Measurements from ENCODE around the gene UNC93B1. TPM values are rescaled to one million over a fixed set of nuclear protein-coding genes. Genes with fewer than 3 reads are reported as not detected.
"Not testable (repeated sequence)": the region's sequence is repeated elsewhere in the genome, so short reads cannot be mapped to it uniquely, and the experiment has no call there.

The UNC93B1 gene
- polyA plus RNA-seq, 1 donor: 9.0 TPM

DNA sequence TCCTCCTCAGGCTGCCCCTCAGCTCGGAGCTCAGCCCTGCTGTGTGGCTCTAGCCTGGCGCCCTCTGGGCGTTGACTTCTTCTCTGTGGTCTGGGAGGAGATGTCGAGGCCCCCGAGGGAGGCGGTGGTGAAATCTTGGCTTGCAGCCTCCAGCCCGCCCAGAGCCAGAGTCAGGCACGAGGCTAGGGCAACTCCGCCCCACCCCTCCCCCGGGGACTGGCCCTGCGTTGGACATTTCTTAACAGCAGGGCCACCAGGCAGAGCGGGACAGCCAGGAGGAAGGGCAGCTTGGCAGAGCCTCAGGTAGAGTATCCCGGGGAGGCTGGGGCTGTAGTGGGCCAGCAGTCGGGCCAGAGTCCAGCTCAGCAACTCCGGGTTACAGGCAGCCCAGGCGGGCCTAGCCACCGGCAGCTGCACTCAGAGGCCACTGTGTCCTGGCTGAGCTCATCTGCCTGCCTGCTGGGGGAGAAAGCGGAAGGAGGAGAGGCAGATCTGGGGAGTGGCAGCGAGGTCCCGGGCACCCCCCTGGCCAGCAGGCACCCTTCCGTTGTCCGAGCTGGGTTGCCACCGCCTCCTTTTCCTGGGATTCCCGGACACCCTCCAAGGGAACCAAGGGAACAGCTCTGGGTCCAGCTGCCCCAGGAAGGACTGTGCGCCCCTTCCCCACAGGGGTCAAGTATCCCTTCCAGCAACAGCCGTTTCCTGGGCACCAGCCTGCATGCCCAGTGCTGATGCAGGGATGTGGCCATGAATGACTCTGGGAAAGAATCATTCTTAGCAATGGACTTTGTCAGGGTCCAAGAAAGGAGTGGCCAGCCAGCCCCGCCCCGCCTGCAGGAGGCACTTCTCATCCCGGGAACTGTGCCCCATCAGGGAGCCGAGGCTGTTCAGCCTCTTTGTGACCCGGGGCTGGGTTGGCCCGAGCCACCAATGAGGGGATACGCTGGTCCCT, 6.5 kb upstream of the UNC93B1 start, which contains the start of gene ALDH3B1:
ALDH3B1 (plus strand) TSS at position 238 of the 952 bp plus-strand sequence. CDS start 4,971 bp downstream, outside the sequence.
- DNase-seq: no peak

DNA sequence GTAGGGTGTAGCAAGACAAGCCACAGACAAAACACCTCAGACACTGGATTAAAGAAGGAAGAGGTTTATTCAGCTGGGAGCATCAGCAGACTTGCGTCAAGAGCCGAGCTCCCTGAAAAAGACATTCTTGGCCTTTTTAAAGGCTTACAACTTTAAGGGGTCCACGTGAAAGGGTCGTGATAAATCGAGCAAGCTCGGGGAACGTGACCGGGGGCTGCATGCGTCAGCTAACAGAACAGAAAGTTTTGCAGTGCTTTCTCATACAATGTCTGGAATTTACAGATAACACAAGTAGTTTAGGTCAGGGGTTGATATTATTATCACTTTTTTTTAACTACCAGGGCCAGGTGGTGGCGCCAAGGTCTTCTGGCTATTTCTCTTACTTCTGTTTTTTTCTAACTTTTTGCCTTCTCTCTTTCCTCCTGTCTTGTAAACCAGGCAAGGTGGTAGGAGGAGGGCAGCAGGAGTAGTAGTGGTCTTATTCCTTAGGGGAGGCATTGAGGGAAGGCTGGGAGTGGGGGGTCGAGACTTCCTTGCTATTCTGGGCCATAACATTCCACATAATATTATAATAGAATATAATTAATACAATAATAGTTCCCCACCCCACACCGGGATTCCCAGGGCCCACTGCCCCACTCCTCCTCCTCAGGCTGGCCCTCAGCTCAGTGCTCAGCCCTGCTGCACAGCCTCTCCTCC, 5.6 kb upstream of the UNC93B1 start:
- DNase-seq: no peak

DNA sequence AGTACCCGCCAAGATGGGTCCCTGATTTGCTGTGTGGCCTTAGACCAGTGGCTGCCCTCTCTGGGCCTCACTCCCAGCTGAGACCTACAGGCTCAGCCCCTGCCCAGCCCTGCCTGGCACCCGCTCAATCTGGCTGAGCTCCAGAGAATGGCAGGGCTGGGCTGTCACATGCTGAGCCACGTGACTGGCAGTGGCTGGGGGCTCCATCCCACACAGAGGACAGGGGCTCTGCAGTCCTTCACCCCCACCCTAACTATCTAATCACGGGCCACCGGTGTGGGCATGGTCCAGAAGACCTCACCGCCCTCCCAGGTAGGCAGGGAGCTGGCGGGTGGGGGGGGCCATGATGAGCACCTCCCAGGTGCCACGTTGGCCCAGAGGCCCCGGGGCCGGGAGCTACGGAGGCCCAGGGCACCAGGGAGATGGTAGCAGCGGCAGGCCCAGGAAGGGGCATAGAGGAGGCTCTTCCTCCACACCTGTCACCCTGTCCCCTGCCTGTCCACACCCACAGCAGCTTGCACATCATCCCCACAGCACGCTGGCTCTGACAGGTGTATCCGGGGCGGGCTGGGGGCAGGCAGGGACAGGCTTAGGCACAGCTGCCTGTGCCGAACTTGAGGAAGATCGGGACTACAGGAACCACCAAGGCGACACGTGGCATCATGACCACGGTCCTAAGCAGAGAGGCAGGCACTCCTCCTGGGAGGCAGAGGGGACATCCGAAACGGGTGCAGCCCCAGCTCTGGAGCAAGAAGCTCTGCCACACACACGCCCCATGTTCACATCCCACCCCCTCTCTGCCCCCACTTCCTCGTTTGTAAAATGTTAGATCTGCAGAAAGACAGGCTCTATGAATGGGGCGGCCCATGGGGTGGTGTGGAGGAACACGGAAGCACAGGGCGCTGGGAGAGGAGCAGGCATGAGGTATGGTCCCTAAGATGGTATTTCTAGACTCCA, 4.8 kb upstream of the UNC93B1 start:
- DNase-seq: no peak

DNA sequence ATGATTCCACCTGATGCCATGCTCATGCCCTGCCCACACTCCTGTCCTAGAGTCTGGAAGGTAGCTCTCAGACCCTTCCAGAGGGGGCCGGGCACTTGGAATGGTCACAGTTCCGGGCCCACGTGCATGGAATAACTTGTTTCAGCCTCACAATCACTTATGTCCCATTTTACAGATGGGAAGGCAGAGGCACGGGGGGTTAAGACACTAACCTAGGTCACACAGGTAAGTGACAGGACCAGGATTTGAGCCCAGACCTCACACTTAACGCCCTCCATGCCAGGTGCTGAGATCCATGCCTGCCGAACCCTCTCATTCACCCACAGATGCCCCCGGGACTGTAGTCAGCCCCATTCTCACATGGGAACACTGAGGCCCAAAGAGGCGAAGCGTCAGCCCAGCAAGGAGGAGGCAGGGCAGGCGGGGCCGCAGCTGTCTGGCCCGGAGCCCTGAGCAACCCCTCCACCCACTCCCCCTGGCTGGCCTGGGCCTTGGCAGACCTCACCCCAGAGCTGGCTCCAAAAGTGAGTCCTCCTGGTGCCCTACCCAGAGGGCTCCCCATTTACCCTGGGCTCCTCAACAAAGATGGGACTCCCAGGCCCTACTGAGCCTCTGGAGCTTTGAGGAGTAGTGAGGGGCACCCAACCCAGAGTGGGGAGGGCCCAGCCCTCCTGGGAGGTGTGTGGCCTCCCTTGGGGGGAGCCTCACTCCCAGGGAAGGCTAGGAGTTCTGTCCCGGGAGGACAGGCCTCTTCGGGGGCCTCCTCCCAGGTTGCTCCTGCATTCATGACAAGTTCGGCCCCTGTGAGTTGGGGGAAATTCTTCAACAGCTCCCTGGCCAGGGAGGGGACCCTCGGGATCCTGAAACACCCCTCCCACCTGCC, 3.8 kb upstream of the UNC93B1 start:
- no peak for DNase-seq

DNA sequence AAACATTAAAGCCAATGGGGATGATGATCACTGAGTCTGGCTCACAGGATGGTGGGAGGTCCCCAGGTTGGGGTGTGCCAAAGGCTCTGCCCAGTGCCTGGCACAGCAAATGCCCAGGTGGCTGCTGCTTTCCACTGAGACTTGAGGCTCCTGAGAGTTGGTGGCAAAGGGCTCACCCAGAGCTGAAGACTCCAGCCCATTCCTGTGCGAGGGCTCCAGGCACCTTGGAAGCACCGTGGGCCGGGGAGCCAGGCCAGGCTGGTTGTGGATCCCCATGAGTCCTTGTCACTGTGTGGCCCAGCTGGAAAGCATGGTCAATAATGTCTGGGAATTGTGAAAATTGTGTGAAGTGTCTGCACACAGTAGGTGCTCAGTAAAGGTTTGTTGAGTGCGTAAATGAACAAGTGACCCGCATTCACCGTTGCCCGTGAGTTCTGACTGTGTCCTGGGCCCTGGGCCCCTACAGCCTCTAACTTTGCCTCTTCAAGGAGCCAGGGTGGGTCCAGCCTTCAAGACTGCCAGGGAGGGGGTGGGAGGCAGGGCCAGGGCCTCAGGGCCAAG, 2.8 kb upstream of the UNC93B1 start:
- no peak for DNase-seq

DNA sequence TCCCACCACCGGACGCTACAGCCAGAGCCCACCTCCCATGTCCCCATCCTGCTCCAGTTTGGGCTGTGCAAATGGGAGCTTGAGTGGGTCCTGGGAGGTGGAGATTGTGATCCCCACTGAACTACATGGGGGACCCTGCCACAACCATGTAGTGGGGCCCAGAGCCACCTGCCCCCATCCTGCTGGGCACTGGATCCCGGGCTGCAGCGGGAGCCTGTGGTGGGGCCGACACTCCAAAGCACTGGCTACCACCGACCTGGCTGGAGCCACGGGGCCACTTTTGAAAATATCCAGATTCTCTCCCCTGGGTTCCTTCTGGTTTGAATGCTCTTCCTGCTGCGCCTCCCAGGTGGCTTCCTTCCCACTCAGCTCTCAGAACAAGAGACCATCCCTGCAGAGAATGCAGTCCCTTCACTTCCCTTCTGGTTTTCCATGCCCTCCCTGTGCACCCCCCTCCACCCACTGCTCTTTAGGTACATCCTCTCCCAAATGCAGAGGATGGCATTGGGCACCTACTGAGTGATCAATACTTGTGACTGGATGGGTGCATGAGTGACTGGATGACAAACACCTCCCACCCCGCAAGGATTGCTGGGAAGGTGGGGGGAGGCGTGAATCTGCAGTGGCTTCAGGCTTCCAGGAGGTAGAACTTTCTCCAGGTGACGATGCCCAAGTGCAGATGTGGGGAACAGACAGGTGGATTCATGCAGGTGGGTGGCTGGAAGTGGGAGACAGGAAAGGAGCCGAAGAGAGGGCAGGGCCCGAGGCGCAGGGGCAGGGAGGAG, 846 bp upstream of the UNC93B1 start:
- DNase-seq: no peak

DNA sequence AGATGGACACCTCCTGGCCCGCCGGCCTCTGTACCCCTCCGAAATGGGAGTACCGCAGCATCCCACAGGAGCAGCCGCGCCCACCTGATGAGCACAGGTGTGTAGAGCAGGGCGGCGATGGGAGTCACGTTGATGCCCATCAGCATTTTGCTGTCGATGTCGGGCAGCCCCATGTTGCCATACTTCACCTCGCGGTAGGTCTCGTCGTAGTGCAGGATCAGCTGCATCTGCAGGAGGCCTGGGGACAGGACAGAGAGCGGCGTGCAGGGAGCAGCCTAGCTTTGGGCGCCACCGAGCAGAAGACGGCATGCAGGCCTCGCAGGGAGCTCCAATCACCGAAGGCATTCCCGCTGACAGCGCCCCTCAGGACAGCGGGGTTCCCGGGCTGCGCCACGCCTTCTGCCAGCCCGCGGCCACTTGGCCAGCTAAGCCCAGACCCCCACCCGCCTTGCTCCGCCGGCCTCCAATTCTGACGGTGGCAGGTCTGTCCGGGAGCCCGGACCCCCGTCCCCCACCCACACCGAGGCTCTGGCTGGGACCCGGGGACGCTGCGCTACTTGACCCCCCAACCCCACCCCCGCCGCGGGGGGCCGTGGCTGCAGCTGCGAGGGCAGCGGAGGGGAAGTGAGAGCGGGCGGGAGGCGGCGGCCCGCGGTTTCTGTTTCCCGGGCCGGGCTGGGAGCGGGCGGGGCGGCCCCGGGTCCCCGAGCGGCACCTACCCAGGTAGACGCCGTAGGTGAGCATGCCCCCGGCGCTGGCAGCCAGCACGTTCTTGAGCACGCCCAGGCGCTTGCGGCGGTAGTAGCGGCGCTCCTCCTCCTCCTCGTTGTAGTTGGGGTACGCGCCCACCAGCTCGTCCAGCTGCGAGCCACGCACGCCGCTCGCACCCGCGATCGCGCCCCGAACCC, 705 bp downstream of the UNC93B1 start:
- no peak for DNase-seq

DNA sequence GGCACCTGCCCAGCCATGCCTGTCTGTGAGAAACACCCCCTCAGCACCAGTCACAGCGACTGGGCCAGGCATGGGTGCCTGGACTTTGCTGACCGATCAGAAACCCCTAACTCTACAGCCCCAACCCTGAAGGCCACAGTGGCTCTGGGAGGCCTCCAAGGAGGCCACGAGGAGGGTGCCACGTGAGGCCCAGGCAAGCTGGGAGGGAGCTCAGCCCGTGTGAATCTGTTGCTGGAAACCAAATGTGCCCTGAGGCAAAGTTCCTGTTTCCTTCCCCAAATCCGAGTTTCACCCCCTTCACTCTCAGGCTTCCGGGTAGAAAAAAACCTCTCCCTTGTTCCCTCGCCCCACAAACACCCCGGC, 1.3 kb downstream of the UNC93B1 start:
- no peak for DNase-seq

DNA sequence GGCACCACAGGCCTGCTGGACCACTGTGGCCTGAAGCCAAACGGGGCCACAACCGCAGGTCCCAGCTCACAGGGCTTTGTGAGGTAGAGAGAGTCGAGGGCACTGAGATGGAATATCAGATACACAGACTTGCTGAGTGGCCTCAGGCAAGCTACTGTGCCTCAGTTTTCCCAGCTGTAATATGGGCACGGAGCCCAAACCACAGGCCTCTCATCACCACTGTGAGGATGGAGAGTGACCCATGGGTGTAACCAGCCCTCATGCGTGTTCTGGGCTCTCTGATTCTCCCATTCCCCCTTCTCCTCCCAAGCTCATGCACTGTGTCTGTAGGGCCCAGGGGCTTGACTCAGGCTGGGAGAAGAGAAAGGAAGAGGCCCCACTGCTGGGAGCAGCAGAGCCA, 4.2 kb downstream of the UNC93B1 start:
- DNase-seq: no peak

DNA sequence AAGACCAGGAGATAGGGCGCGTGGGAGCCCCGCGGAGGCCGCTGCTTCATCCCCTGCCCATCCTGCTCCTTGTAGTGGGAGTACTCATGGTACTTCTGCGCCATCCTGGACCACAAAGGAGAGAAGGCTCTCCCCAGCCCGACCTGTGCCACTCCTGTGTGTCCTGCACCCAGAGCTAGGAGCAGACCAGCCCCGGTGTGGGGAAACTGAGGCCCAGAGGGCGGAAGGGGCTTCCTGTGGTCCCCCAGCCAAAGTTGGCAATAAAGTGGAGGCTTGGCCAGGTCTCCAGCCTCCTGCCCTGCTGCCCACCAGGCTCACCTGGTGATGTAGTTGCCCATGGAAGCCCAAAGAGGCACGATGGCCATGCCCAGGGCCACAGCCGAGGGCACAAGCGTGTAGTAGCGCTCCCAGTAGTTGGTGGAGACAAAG, 4.7 kb downstream of the UNC93B1 start:
- no peak for DNase-seq

DNA sequence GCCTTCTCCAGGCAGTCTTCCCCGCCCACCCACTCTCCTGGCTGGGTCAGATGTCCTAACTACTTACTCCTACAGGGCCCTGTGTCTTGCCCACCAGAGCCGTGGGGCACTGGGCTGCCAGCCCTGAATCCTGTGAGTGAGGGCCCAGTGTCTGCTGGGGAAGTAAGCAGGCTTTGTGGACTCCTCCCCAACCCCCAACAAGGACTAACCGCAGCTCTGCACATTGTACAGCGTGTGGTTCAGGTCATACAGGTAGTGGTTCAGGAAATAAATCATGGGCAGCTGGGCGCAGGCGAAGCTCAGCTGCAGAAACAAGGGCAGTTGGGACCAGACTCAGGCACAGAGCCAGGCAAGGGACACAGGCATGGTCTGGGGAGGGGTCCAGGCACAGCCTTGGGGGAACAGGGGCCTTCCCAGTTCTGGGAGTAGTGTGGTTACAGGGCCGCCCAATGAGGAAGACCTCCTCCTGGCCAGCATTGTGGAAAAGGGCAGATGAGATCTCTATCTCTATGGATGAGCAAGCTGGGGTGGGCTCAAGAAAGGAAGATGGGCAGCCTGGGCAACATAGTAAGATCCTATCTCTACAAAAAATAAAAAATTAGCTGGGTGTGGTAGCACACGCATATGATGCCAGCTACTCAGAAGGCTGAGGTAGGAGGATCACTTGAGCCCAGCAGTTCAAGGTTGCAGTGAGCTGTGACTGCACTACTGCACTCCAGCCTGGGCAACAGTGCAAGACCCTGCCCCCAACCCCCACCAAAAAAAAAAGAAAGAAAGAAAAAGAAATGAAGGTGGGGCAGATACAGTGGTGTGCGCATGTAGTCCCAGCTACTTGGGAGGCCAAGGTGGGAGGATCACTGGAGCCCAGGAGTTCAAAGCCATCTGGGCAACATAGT, 5.5 kb downstream of the UNC93B1 start:
- no peak for DNase-seq

DNA sequence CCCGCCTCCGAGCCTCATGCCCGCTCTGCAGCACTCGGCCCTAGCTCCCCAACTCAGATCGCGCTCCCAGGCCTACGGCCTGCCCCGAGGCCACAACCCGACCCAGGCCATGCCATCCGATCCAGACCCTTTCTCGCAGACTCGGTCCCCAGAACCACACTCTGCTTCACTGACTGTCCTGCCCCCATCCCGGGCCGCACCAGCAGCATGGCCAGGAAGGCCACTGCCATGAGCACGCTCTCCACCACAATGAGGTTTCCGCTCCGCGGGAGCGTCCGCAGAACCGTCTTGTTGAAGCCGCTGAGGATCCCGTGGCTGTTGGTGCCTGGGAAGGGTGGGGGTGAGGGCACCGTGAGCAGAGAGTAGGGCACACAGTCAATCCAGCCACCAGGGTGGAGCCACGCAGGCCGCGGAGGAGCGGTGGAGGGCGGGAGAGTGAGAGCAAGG, 6.4 kb downstream of the UNC93B1 start:
- DNase-seq: no peak

DNA sequence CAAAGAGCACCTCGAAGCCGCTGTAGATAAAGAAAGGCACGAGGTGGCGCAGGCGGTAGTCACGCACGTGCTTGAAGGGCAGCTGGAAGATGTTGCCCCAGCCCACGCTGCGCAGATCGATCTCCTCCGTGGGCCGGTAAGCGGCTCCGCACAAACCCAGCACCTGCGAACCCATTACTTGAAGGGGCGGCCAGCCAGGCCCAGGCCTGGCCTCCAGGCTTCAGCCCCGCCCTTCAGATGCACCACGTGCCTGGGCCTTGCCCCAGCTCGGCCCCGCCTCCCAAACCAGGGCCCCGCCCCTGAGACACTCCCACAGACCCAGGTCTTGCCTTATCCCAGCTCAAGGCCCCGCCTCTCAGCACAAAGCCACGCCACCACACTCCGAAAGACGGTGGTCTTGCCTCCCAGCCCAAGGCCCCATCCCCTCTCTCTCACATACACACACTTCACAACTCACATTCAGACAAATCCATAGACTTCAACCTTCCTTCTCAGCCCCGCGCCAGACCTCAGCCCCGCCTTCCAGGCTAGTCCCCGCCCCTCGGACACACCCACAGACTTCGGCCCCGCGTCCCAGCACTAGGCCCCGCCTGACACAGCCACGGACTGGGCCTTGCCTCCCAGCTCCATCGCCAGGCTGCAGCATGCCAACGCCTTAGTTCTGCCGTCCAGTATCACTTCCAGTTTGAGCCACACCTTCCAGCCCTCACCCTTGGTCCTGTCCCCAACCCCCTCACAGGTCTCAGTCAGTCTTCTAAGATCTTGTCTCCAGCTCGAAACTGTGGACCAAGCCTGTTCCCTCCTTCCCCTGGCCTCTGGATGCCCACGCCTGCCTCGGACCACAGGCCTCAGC, 7.0 kb downstream of the UNC93B1 start:
- no peak for DNase-seq

DNA sequence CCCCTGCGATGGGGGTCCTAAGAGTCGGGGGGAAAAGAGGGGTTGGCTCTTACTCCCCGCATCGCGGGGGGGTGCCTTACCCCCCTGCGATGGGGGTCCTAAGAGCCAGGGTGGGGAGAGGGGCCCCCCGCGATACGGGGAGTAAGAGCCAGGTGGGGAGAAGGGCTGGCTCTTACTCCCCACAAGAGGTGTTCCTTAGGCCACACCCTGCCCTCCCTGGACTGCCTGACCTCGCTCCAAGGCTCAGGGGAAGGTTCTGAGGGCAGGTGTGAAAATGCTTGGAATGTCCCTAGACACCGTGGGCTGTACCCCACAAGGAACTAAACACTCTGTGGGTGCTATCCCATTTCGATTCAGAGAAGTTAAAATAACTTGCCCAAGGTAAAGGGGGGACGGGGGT, 7.8 kb downstream of the UNC93B1 start:
- DNase-seq: no peak

DNA sequence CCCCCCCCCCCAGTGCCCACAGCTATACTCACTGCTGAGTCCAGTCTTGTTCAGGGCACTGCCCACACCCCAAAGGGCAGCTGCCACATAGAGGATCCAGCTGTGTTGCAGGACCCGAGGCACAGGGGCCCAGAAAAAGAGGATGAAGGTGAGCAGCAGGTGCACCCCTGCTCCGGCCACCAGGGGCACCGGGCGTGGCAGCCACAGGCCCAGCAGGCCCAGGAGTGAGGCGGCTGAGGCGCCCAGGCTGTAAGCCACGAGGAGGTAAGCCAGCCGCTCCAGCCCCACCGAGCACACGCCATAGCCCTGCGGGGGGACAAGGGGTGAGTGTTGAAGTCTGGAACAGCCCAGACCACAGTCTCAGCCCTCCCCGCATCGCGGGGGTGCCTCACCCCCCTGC, 8.3 kb downstream of the UNC93B1 start:
- not testable (repeated sequence) for DNase-seq

DNA sequence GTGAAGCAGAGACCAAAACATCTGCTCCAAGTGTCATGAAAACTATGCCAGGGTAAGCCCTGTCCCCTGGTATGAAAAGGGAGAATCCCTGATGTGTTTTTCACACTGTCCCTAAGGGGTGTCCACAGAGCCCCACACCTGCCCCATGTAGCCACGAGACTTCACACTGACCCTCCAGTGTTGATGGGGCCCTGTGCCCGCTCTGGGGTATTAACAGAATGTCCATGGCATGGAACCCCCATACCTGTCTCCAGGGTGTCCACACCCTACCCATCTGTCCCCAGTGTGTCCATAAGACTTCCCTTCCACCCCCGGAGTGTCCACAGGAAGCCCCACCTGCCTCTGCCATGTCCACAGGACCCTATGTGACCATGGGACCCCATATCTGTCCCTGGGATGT, 8.8 kb downstream of the UNC93B1 start:
- DNase-seq: not testable (repeated sequence)

DNA sequence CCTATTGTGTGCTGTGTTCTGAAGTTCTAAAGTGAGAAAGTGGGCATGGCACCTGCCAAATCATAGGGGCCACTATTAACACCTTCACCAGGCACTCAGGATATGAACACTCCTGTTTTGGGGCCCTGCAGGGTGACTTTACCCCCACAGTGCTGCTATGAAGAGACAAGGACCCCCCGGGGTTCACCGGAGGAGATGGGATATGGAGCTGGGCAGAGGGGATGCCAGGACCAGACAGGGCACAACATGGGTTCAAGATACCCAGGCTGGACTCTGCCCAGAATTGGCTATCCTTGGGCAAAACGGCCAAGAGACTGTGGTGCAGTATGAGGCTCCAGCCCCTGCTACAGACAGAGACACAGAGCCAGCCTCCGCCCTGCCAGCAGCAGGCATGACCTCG, 9.5 kb downstream of the UNC93B1 start:
- not testable (repeated sequence) for DNase-seq

Data from left kidney (tissue), 2 donors.